Spleen (tissue), 7 donors: Measurements from ENCODE around the gene TMEM116.

ENCODE experiments used
- POLR2A ChIP-seq, 3 donors: fragments of 450-650 bp; IDR thresholded peaks; one replicate each; pipeline ENCODE4 v1.5.1; 2017; ENCODE audit warnings: antibody characterized with exemption in 3 of 3, mild to moderate bottlenecking in 1 of 3
- POLR2AphosphoS5 ChIP-seq, 3 donors: sonication (generic); formaldehyde crosslinking; IDR thresholded peaks; one replicate each; pipeline ENCODE4 v1.5.1; 2017; ENCODE audit warnings: antibody characterized with exemption in 3 of 3
- TF ChIP-seq, protein P1 (sequence below), 11 experiments: fragments of 200-600 bp in 7 of 11; fragments of 450-650 bp in 4 of 11; sonication (generic) in 4 of 11; IDR thresholded peaks in 8 of 11; conservative IDR thresholded peaks in 3 of 11; 1 replicate in 7 of 11; 2 replicates in 4 of 11; pipeline versions ENCODE4 v1.4.0 to v1.8.0; 2016 to 2021; ENCODE audit warnings: antibody characterized with exemption in 11 of 11, inconsistent platforms in 4 of 11, mild to moderate bottlenecking in 1 of 11
- donor health status: DM: no; HTN: no; CAD: no; lungs with moderate emphysema.
- donor health status: DM: no; HTN: no; CAD: no.
- donor health status: DM: no; HTN: no; CAD: no.

GRCh38 chr12:111936869-111937268, 76.1 kb downstream of the TMEM116 start:
- TF ChIP-seq, protein P1, sequence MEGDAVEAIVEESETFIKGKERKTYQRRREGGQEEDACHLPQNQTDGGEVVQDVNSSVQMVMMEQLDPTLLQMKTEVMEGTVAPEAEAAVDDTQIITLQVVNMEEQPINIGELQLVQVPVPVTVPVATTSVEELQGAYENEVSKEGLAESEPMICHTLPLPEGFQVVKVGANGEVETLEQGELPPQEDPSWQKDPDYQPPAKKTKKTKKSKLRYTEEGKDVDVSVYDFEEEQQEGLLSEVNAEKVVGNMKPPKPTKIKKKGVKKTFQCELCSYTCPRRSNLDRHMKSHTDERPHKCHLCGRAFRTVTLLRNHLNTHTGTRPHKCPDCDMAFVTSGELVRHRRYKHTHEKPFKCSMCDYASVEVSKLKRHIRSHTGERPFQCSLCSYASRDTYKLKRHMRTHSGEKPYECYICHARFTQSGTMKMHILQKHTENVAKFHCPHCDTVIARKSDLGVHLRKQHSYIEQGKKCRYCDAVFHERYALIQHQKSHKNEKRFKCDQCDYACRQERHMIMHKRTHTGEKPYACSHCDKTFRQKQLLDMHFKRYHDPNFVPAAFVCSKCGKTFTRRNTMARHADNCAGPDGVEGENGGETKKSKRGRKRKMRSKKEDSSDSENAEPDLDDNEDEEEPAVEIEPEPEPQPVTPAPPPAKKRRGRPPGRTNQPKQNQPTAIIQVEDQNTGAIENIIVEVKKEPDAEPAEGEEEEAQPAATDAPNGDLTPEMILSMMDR (IDR thresholded peaks at IDR 0.05 in 8 of 11, conservative IDR thresholded peaks at IDR 0.05 in 3 of 11), result no peak
- no peak for TF ChIP-seq POLR2A (IDR thresholded peaks at IDR 0.05)
- TF ChIP-seq POLR2AphosphoS5 (IDR thresholded peaks at IDR 0.05), result no peak
